Nephron progenitor cell (in vitro differentiated cells): ENCODE results near the gene ZNF609.

Experiments used
- DNase-seq: peaks from one replicate; pipeline ENCODE4 v3.0.0; 2021
- H3K27ac Mint-ChIP-seq: 2 replicates; pipeline ENCODE4 v1.8.0; 2021; ENCODE audit warnings: mild to moderate bottlenecking, moderate library complexity, mixed read lengths
- H3K27me3 Mint-ChIP-seq: 2 replicates; pipeline ENCODE4 v1.8.0; 2021; ENCODE audit warnings: mild to moderate bottlenecking, low read depth, mixed read lengths; ENCODE audit not compliant: poor library complexity
- H3K36me3 Mint-ChIP-seq: 2 replicates; pipeline ENCODE4 v1.8.0; 2021; ENCODE audit warnings: low read depth, mixed read lengths
- H3K4me1 Mint-ChIP-seq: 2 replicates; pipeline ENCODE4 v1.8.0; 2021; ENCODE audit warnings: mixed read lengths
- H3K4me3 Mint-ChIP-seq: 2 replicates; pipeline ENCODE4 v1.8.0; 2021; ENCODE audit warnings: mild to moderate bottlenecking, moderate library complexity, mixed read lengths
- H3K9me3 Mint-ChIP-seq: 2 replicates; pipeline ENCODE4 v1.8.0; 2021; ENCODE audit warnings: mild to moderate bottlenecking, moderate library complexity, mixed read lengths
- TF ChIP-seq, protein P1 (sequence below): fragments of 200-600 bp; sonication (generic); IDR thresholded peaks from 2 replicates; pipeline ENCODE4 v1.5.0; 2021; ENCODE audit warnings: antibody characterized with exemption

Gene ZNF609

DNA sequence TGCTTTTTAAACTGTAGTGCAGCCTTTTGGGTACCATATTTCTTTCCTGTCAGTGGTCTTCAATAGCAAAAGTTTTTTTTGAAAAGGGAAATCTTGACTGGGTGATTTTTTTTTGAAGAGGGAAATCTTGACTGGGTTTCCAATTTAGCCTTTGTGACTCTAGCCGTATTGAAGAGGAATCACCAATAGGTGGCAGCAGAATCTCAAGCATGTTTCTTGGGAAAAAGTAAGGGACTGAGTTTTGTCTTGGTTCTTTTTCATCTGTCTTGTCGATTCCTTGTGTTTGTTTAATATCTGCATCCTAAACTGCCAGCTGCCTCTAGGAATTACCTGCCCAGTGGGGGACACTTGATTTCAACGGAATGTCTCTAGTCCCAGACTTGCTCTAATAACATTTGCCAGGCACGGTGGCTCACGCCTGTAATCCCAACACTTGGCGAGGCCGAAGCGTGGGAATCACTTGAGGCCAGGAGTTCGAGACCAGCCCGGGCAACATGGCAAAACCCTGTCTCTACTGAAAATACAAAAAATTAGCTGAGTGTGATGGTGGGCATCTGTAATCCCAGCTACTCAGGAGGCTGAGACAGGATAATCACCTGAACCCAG, 225.9 kb downstream of the ZNF609 start:
- Mint-ChIP-seq H3K4me1 (peaks cover 54% of the 10 kb centered on the region), H3K9me3 (no peaks in the 10 kb centered on the region), H3K27me3 (no peaks in the 10 kb centered on the region), H3K27ac (peak overlapping the region; percentile 40), H3K4me3 (peak overlapping the region; percentile 2), H3K36me3 (peaks cover 47% of the 10 kb centered on the region)
- DNase-seq, result no peak
- TF ChIP-seq, protein P1, sequence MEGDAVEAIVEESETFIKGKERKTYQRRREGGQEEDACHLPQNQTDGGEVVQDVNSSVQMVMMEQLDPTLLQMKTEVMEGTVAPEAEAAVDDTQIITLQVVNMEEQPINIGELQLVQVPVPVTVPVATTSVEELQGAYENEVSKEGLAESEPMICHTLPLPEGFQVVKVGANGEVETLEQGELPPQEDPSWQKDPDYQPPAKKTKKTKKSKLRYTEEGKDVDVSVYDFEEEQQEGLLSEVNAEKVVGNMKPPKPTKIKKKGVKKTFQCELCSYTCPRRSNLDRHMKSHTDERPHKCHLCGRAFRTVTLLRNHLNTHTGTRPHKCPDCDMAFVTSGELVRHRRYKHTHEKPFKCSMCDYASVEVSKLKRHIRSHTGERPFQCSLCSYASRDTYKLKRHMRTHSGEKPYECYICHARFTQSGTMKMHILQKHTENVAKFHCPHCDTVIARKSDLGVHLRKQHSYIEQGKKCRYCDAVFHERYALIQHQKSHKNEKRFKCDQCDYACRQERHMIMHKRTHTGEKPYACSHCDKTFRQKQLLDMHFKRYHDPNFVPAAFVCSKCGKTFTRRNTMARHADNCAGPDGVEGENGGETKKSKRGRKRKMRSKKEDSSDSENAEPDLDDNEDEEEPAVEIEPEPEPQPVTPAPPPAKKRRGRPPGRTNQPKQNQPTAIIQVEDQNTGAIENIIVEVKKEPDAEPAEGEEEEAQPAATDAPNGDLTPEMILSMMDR, result peak; percentile 66

DNA sequence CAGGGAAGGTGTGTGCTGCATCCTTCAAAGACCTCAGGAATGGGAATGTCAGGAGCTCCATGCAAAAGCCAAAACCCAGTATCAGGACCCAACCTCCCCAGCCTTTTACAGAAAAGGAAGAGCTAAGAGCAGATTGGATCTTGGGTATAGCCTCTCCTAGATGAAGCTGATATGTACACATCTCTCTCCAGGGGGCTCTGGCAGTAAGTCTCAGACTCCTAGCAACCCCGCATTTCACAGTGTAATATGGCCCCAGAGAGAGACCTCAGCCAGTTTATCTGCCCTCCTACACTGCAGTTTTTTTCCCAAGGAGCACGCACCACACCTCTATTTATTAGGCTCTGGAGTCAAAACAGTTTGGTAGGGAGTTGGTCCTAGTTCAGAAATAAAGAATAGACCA, 226.8 kb downstream of the ZNF609 start:
- no peaks in the 10 kb centered on the region for H3K9me3 Mint-ChIP-seq
- TF ChIP-seq, protein P1, result no peak
- DNase-seq, result no peak
- peak overlapping the region; percentile 5 for H3K4me3 Mint-ChIP-seq
- H3K36me3 Mint-ChIP-seq, result peaks cover 45% of the 10 kb centered on the region
- peak overlapping the region; percentile 99 for H3K27ac Mint-ChIP-seq
- no peaks in the 10 kb centered on the region for H3K27me3 Mint-ChIP-seq
- H3K4me1 Mint-ChIP-seq, result peaks cover 57% of the 10 kb centered on the region

DNA sequence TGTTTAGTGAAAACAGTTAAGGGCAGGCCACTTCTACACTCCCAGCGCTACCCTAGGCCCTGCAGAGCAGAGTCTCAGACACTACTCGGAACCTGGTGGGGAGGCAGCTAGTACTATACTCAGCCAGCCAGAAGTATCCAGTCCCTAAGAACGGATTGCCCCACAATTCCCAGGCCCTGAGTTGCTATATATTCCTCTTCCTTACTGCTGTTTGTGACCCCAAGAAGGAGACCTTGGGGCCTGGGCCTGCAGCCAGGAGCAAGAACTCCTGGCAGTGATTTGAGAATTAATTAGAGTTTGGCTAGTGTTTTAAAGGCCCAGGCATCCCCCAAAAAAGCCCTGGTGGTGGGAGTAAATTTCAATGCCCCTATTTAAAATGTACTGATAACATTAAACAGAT, 227.3 kb downstream of the ZNF609 start:
- no peak for DNase-seq
- TF ChIP-seq, protein P1, result no peak
- peak overlapping the region; percentile 99 for H3K27ac Mint-ChIP-seq
- H3K4me1 Mint-ChIP-seq, result peaks cover 57% of the 10 kb centered on the region
- no peaks in the 10 kb centered on the region for H3K27me3 Mint-ChIP-seq
- H3K4me3 Mint-ChIP-seq, result peak overlapping the region; percentile 47
- H3K9me3 Mint-ChIP-seq, result no peaks in the 10 kb centered on the region
- peaks cover 43% of the 10 kb centered on the region for H3K36me3 Mint-ChIP-seq

DNA sequence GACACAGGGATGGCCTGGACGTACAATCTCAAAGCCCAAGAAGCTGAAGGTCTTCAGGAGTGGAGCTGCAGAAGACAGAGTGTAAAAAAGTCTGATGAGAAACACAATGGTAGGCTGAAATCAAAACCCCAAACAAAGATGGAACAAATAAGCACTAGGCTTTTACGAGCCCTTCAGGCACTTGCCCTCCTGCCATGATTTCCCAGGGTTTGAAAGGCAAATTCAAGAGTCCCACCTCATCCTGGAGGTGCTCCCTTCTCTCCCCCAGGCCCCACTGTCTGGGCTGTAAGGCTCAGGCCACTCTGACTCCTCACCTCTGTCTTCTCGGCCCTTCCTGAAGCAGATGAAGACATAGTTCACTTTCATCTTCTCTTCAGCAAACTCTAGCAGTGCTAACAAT, 228.4 kb downstream of the ZNF609 start:
- DNase-seq, result no peak
- TF ChIP-seq, protein P1, result no peak
- Mint-ChIP-seq H3K27ac (peak overlapping the region; percentile 99), H3K4me1 (peaks cover 57% of the 10 kb centered on the region), H3K4me3 (peak overlapping the region; percentile 47), H3K27me3 (no peaks in the 10 kb centered on the region), H3K9me3 (no peaks in the 10 kb centered on the region), H3K36me3 (peaks cover 46% of the 10 kb centered on the region)

DNA sequence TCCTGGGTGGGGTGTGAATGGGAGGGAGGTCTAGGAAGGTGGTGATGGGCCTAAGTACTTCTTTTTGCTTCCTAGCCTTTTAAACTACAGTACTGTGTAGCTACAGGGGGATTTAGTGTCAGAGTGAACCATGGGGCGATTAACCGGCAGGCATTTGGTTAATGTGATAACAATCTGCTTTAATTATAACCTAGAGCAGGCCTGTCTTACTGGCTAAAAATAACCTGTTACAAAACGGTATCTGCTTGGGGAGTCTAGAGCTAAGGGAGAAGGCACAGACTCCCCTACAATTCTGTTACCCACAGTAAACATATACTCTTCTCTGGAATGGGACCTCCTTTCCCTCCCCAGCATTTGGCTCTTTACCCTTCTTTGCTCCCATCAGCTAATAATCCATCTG, 229.6 kb downstream of the ZNF609 start:
- Mint-ChIP-seq H3K27ac (peak overlapping the region; percentile 38), H3K4me1 (peaks cover 56% of the 10 kb centered on the region), H3K9me3 (no peaks in the 10 kb centered on the region), H3K27me3 (no peaks in the 10 kb centered on the region), H3K4me3 (no peak overlapping the region), H3K36me3 (peaks cover 55% of the 10 kb centered on the region)
- TF ChIP-seq, protein P1, result no peak
- DNase-seq, result no peak
